Measurements from ENCODE around the gene MRPL20. TPM values are rescaled to one million over a fixed set of nuclear protein-coding genes. Genes with fewer than 3 reads are reported as not detected.

The MRPL20 gene
- total and polyA plus RNA-seq, 9 of the 15 experiments (the other 6 are each of a cell fraction or from before 2014, with no cell fraction given), result 180 to 671 (median 229) TPM

DNA sequence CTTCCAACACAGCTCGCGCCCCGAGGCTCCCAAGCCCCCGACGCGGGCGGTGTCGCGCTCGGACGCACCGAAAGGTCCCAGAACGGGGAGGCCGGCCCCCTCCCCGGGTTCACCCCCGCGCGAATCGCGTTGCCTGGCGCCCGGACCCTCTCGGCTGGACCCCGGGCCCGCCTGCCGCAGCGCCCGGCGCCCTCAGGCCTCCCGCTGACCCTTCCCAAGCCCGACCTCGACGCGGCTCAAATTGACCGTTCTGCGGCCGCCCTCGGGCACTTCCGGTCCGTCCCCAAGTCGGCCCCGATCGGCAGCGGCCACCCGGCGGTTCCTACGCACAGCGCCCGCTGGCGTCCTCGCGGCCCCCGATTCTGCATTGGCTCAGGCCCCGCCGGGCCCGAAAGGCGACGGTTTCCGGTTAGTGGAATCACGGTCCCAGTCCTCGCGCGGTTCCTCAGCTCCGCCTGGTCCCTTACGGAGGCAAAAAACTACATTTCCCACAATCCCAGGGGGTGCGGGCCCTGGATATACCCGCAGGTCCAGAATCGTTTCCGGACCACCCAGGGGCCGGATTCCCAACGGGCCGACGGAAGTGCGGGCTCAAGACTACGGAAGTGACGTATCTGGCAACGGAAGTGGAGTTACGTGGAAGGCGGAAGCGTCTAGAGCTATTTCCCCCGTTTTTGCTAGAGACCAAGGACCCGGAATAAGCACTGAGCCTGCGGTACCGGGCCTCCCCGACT is 32.0 kb downstream of the MRPL20 start, which contains the start of gene AURKAIP1 (continued):
- TF ChIP-seq ZFX (CRISPR knock-in tag; IDR thresholded peaks at IDR 0.05) (peak; percentile 95), NFIX (CRISPR knock-in tag; IDR thresholded peaks at IDR 0.05; ENCODE audit: low read depth) (no peak), GATA2 (CRISPR knock-in tag; IDR thresholded peaks at IDR 0.05) (no peak), GATAD2A (IDR thresholded peaks at IDR 0.05) (peak; percentile 93), DACH1 (IDR thresholded peaks at IDR 0.05; ENCODE audit: partially characterized antibody) (peak; percentile 46), SETDB1 (IDR thresholded peaks at IDR 0.05; ENCODE audit: low read length) (no peak), ZNF583 (CRISPR knock-in tag; IDR thresholded peaks at IDR 0.05) (peak; percentile 91), ESRRB (CRISPR knock-in tag; IDR thresholded peaks at IDR 0.05; ENCODE audit: borderline replicate concordance) (no peak), ZBTB7A (IDR thresholded peaks at IDR 0.05; ENCODE audit: borderline replicate concordance, control insufficient read depth, low read depth, low read length) (peak; percentile 89), ZNF24 (IDR thresholded peaks at IDR 0.05) (peak; percentile 96), SIN3A (IDR thresholded peaks at IDR 0.05; ENCODE audit: borderline replicate concordance in 2 of 2, control insufficient read depth in 1 of 2, low read depth in 2 of 2, low read length in 2 of 2) (peak; percentile 74 to 84; a peak in 3 of 4 replicates), HNRNPLL (IDR thresholded peaks at IDR 0.05; ENCODE audit: low read depth, low read length, poor library complexity, severe bottlenecking) (peak; percentile 96), ZNF316 (IDR thresholded peaks at IDR 0.05) (no peak), EP400 (IDR thresholded peaks at IDR 0.05) (peak; percentile 94), PURB (CRISPR knock-in tag; IDR thresholded peaks at IDR 0.05; ENCODE audit: low read depth) (no peak), KAT7 (CRISPR knock-in tag; IDR thresholded peaks at IDR 0.05; ENCODE audit: borderline replicate concordance) (peak; percentile 99; the same call in 1 of the 2 replicates), NCOA2 (IDR thresholded peaks at IDR 0.05; ENCODE audit: partially characterized antibody in 2 of 2) (no peak), RAD21 (CRISPR knock-in tag; conservative IDR thresholded peaks at IDR 0.05 in 1 of 2, IDR thresholded peaks at IDR 0.05 in 1 of 2) (peak in 1 of 2 experiments; percentile 18; a peak in 1 of 4 replicates)
- TF ChIP-seq, protein P1, sequence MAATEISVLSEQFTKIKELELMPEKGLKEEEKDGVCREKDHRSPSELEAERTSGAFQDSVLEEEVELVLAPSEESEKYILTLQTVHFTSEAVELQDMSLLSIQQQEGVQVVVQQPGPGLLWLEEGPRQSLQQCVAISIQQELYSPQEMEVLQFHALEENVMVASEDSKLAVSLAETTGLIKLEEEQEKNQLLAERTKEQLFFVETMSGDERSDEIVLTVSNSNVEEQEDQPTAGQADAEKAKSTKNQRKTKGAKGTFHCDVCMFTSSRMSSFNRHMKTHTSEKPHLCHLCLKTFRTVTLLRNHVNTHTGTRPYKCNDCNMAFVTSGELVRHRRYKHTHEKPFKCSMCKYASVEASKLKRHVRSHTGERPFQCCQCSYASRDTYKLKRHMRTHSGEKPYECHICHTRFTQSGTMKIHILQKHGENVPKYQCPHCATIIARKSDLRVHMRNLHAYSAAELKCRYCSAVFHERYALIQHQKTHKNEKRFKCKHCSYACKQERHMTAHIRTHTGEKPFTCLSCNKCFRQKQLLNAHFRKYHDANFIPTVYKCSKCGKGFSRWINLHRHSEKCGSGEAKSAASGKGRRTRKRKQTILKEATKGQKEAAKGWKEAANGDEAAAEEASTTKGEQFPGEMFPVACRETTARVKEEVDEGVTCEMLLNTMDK (IDR thresholded peaks at IDR 0.05; ENCODE audit: borderline replicate concordance, insufficient read depth, low read depth, low read length, poor library complexity, severe bottlenecking), result peak; percentile 92
- TF ChIP-seq, protein P2, sequence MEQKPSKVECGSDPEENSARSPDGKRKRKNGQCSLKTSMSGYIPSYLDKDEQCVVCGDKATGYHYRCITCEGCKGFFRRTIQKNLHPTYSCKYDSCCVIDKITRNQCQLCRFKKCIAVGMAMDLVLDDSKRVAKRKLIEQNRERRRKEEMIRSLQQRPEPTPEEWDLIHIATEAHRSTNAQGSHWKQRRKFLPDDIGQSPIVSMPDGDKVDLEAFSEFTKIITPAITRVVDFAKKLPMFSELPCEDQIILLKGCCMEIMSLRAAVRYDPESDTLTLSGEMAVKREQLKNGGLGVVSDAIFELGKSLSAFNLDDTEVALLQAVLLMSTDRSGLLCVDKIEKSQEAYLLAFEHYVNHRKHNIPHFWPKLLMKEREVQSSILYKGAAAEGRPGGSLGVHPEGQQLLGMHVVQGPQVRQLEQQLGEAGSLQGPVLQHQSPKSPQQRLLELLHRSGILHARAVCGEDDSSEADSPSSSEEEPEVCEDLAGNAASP (IDR thresholded peaks at IDR 0.05), result no peak
- TF ChIP-seq, protein P3, sequence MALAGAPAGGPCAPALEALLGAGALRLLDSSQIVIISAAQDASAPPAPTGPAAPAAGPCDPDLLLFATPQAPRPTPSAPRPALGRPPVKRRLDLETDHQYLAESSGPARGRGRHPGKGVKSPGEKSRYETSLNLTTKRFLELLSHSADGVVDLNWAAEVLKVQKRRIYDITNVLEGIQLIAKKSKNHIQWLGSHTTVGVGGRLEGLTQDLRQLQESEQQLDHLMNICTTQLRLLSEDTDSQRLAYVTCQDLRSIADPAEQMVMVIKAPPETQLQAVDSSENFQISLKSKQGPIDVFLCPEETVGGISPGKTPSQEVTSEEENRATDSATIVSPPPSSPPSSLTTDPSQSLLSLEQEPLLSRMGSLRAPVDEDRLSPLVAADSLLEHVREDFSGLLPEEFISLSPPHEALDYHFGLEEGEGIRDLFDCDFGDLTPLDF (CRISPR knock-in tag; IDR thresholded peaks at IDR 0.05), result peak; percentile 96
- TF ChIP-seq, protein P4, sequence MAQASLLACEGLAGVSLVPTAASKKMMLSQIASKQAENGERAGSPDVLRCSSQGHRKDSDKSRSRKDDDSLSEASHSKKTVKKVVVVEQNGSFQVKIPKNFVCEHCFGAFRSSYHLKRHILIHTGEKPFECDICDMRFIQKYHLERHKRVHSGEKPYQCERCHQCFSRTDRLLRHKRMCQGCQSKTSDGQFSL (CRISPR knock-in tag; IDR thresholded peaks at IDR 0.05), result peak; percentile 28; the same call in 1 of the 2 replicates
- TF ChIP-seq, protein P4 (tag; IDR thresholded peaks at IDR 0.05), result no peak
